Bronchial epithelial cell (primary cell): ENCODE results near the gene MTHFD1. TPM values are rescaled to one million over a fixed set of nuclear protein-coding genes. Genes with fewer than 3 reads are reported as not detected.

Experiments used
- DNase-seq: peaks from one replicate; pipeline ENCODE4 v3.0.0-alpha.2; 2010; ENCODE audit warnings: low read depth
- FAIRE-seq: peaks from 2 replicates; lab custom pipeline; 2011; peaks lifted over from hg19 to GRCh38; lab: Jason Lieb, UNC
- H3K27me3 ChIP-seq: 2 replicates; pipeline ENCODE4 v1.5.1; 2011; ENCODE audit warnings: low read length; ENCODE audit not compliant: control insufficient read depth, insufficient read depth
- H3K36me3 ChIP-seq: 2 replicates; pipeline ENCODE4 v1.5.1; 2011; ENCODE audit warnings: low read length; ENCODE audit not compliant: control insufficient read depth, insufficient read depth
- H3K4me3 ChIP-seq: 2 replicates; pipeline ENCODE4 v1.5.1; 2011; ENCODE audit warnings: mild to moderate bottlenecking, low read depth, low read length, control low read depth
- total RNA-seq: library from RNA; depleted of rRNA; stranded (reverse); fragments of >200 nt; gene quantifications from 2 replicates; pipeline ENCODE4 v1.2.1, GENCODE V29; 2014
- TF ChIP-seq, protein P1 (sequence below): IDR thresholded peaks from 2 replicates; pipeline ENCODE4 v1.5.1; 2011; ENCODE audit warnings: mild to moderate bottlenecking, moderate library complexity, low read length, control low read depth, inconsistent platforms; ENCODE audit not compliant: insufficient read depth, severe bottlenecking

The MTHFD1 gene
- total RNA-seq, 1 donor from 2014 or later: 35.5 TPM

DNA sequence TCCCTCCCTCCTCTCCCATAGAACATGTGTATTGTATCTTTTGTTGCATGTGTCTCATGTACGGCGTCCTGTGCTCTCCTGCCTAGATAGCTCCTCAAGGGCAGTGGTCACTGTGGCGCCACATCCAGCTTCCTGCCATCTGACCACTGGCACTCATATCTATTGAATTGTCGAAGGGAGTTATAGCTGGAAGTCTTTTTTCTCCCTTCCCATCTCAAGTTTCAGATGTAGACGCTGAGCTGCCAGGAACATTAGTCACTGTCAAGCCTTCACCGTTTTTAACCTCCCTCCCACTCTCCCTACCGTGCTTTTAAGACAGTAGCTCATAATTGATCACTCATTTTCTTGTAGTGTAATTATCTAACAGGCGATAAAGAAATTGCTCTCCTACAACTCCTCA, 33.0 kb downstream of the MTHFD1 start:
- Histone ChIP-seq H3K36me3 (peaks cover 14% of the 10 kb centered on the region), H3K27me3 (no peaks in the 10 kb centered on the region), H3K4me3 (no peak overlapping the region)
- no peak for FAIRE-seq
- peak; percentile 67 for DNase-seq
- TF ChIP-seq, protein P1, sequence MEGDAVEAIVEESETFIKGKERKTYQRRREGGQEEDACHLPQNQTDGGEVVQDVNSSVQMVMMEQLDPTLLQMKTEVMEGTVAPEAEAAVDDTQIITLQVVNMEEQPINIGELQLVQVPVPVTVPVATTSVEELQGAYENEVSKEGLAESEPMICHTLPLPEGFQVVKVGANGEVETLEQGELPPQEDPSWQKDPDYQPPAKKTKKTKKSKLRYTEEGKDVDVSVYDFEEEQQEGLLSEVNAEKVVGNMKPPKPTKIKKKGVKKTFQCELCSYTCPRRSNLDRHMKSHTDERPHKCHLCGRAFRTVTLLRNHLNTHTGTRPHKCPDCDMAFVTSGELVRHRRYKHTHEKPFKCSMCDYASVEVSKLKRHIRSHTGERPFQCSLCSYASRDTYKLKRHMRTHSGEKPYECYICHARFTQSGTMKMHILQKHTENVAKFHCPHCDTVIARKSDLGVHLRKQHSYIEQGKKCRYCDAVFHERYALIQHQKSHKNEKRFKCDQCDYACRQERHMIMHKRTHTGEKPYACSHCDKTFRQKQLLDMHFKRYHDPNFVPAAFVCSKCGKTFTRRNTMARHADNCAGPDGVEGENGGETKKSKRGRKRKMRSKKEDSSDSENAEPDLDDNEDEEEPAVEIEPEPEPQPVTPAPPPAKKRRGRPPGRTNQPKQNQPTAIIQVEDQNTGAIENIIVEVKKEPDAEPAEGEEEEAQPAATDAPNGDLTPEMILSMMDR: no peak

DNA sequence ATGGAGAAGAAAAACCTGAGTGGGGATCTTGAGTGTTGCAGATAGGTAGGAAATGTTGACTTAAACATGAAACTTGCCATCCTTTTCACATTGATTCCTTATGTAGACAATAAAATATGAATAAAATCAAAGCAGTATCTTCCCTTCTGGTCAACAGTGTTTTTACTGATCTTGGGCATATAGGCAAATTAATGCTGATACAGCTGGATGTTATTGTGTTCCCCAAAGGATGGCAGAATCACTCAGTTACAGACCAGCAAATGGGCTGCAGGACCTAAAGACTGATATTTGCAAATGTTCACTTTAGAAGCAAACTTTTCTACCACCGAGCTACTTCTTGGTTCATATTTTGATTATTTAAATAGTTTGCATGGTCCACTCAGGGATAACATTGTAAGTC, 33.9 kb downstream of the MTHFD1 start:
- H3K36me3 ChIP-seq: peaks cover 14% of the 10 kb centered on the region
- no peaks in the 10 kb centered on the region for H3K27me3 ChIP-seq
- FAIRE-seq: no peak
- no peak overlapping the region for H3K4me3 ChIP-seq
- DNase-seq: no peak
- TF ChIP-seq, protein P1: no peak

DNA sequence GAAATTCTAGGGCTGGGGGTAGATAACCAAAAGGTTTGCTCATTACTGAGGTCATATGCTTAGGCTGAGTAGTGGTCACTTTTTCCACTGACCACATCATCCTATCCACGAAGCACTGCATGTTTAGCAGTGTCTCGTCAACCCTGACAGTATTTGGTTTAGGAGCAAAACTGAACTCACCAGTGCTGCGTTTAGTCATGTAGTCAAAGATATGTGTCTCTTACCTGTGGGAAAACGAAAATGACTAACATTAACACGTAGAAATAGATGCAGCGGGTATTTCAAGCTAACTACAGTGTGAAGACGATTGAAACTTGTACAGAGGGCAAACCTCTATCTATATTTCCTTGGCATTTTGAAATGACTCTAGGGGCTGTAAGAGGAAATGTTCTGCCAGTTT, 34.6 kb downstream of the MTHFD1 start:
- DNase-seq (no peak), FAIRE-seq (no peak)
- Histone ChIP-seq H3K36me3 (peaks cover 15% of the 10 kb centered on the region), H3K27me3 (no peaks in the 10 kb centered on the region), H3K4me3 (no peak overlapping the region)
- TF ChIP-seq, protein P1: no peak

GRCh38 chr14:64423987-64424386, 35.8 kb downstream of the MTHFD1 start:
- H3K4me3 ChIP-seq: no peak overlapping the region
- DNase-seq: peak; percentile 22
- TF ChIP-seq, protein P1: no peak
- H3K36me3 ChIP-seq: peaks cover 14% of the 10 kb centered on the region
- FAIRE-seq: no peak
- no peaks in the 10 kb centered on the region for H3K27me3 ChIP-seq

GRCh38 chr14:64434528-64434927, 46.4 kb downstream of the MTHFD1 start:
- Histone ChIP-seq H3K27me3 (no peaks in the 10 kb centered on the region), H3K4me3 (no peak overlapping the region), H3K36me3 (peaks cover 6% of the 10 kb centered on the region)
- TF ChIP-seq, protein P1: no peak
- no peak for FAIRE-seq
- no peak for DNase-seq

DNA sequence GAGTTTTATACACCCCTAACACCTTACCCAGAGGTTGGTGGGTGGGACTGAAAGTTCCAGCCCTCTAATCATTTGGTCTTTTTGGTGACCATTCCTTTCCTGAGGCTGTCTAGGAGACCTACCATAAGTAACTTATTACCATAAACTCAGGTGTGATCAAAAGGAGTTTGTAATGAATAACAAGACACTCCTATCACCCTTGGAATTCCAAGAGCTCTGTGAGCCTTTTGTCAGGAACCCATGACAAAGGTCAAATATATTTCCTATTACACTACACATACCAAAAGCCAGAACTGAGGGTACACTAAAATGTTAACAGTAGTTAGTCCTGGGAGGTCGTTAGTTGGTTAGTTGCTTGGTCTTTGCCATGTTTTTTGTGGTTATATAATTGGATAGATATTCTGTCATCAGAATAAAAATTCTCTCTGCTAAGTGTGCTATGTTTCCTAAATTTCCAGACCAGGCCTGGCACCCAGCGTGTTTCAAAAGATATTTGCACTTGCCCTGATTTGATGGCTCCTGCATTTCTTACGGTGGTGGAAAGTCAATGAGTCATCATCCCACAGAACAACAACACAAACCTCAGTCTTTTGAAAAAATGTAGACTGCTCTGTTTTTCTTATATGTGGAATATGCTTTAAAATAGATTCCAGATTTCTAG, 50.2 kb downstream of the MTHFD1 start:
- peak; percentile 60 for DNase-seq
- Histone ChIP-seq H3K27me3 (no peaks in the 10 kb centered on the region), H3K36me3 (peaks cover 11% of the 10 kb centered on the region), H3K4me3 (no peak overlapping the region)
- FAIRE-seq: no peak
- TF ChIP-seq, protein P1: no peak
